SU-DHL-6 (cell line): ENCODE measurements around the gene CDH16.

ENCODE experiments used
- CTCF ChIP-seq: fragments of 200-600 bp; sonication (generic); IDR thresholded peaks from one replicate; pipeline ENCODE4 v1.5.1; 2017; ENCODE audit warnings: antibody characterized with exemption, mild to moderate bottlenecking, low read length, moderate library complexity; ENCODE audit not compliant: insufficient read depth, poor library complexity, severe bottlenecking
- EZH2phosphoT487 ChIP-seq: fragments of 200-600 bp; sonication (generic), shearing (Covaris generic); conservative IDR thresholded peaks from 2 replicates; pipeline ENCODE4 v1.6.1; 2018; ENCODE audit warnings: mild to moderate bottlenecking, antibody characterized with exemption, low read length, moderate library complexity, mixed read lengths

- TF ChIP-seq CTCF (no peak), EZH2phosphoT487 (no peak)
Measured at GRCh38 chr16:66885491-66885890, 33.2 kb downstream of the CDH16 start.
